RWPE2 (cell line): ENCODE data around the gene LLGL1.

Source experiments
- ATAC-seq: fragments of 200-7000 bp; cut with Tn5 transposase; 3 replicates; pipeline ENCODE4 v1.9.1; 2021; ENCODE audit warnings: low read depth
- DNase-seq: peaks from one replicate; pipeline ENCODE4 v3.0.0-alpha.2; 2020; ENCODE audit warnings: low spot score
- H3K27ac ChIP-seq: fragments of 450-650 bp; 2 replicates; pipeline ENCODE4 v1.5.1; 2017; ENCODE audit warnings: mild to moderate bottlenecking; ENCODE audit not compliant: poor library complexity, severe bottlenecking
- H3K27me3 ChIP-seq: fragments of 250-450 bp; sonication (Bioruptor Pico); 2 replicates; pipeline ENCODE4 v1.5.1; 2021; ENCODE audit warnings: mild to moderate bottlenecking, moderate library complexity; ENCODE audit not compliant: insufficient read depth, poor library complexity, severe bottlenecking
- H3K36me3 ChIP-seq: fragments of 250-450 bp; sonication (Bioruptor Pico); 2 replicates; pipeline ENCODE4 v1.5.1; 2020; ENCODE audit warnings: low read depth, mild to moderate bottlenecking, moderate library complexity
- H3K4me1 ChIP-seq: fragments of 250-450 bp; sonication (Bioruptor Pico); 2 replicates; pipeline ENCODE4 v1.5.1; 2021; ENCODE audit warnings: mild to moderate bottlenecking, moderate library complexity; ENCODE audit not compliant: insufficient read depth, poor library complexity, severe bottlenecking
- H3K4me3 ChIP-seq: fragments of 250-450 bp; sonication (Bioruptor Pico); 2 replicates; pipeline ENCODE4 v1.5.1; 2021; ENCODE audit warnings: mild to moderate bottlenecking, moderate library complexity; ENCODE audit not compliant: severe bottlenecking
- H3K9me3 ChIP-seq: fragments of 250-450 bp; sonication (Bioruptor Pico); 2 replicates; pipeline ENCODE4 v1.5.1; 2021; ENCODE audit warnings: mild to moderate bottlenecking, moderate library complexity; ENCODE audit not compliant: severe bottlenecking
- CTCF ChIP-seq: fragments of 450-650 bp; IDR thresholded peaks from one replicate; pipeline ENCODE4 v1.5.1; 2017; ENCODE audit warnings: mild to moderate bottlenecking, moderate library complexity; ENCODE audit not compliant: poor library complexity, severe bottlenecking

Gene LLGL1

GRCh38 chr17:18251204-18251603 is 25.8 kb downstream of the LLGL1 start:
- ATAC-seq (no peak), DNase-seq (no peak)
- no peaks in the 10 kb centered on the region for H3K9me3 ChIP-seq
- no peak overlapping the region for H3K27ac ChIP-seq
- no peaks in the 10 kb centered on the region for H3K27me3 ChIP-seq
- no peak for TF ChIP-seq CTCF
- peaks cover 4% of the 10 kb centered on the region for H3K4me1 ChIP-seq
- H3K36me3 ChIP-seq, result peaks cover 96% of the 10 kb centered on the region
- no peak overlapping the region for H3K4me3 ChIP-seq

GRCh38 chr17:18252160-18252559 is 26.7 kb downstream of the LLGL1 start:
- Histone ChIP-seq H3K27ac (no peak overlapping the region), H3K4me1 (peaks cover 3% of the 10 kb centered on the region), H3K36me3 (peaks cover 98% of the 10 kb centered on the region), H3K4me3 (no peak overlapping the region), H3K9me3 (no peaks in the 10 kb centered on the region), H3K27me3 (no peaks in the 10 kb centered on the region)
- no peak for DNase-seq
- no peak for TF ChIP-seq CTCF
- no peak for ATAC-seq

GRCh38 chr17:18253187-18253884 is 27.9 kb downstream of the LLGL1 start:
- ATAC-seq (no peak), DNase-seq (no peak)
- H3K4me3 ChIP-seq, result no peak overlapping the region
- no peaks in the 10 kb centered on the region for H3K9me3 ChIP-seq
- no peak overlapping the region for H3K27ac ChIP-seq
- peaks cover 3% of the 10 kb centered on the region for H3K4me1 ChIP-seq
- no peaks in the 10 kb centered on the region for H3K27me3 ChIP-seq
- no peak for TF ChIP-seq CTCF
- peaks cover 86% of the 10 kb centered on the region for H3K36me3 ChIP-seq

- no peak for TF ChIP-seq CTCF
- Histone ChIP-seq H3K27ac (no peak overlapping the region), H3K9me3 (no peaks in the 10 kb centered on the region), H3K4me1 (peaks cover 7% of the 10 kb centered on the region), H3K4me3 (no peak overlapping the region), H3K36me3 (peaks cover 78% of the 10 kb centered on the region), H3K27me3 (no peaks in the 10 kb centered on the region)
- ATAC-seq (no peak), DNase-seq (no peak)
Measured at GRCh38 chr17:18253947-18254821, 28.7 kb downstream of the LLGL1 start.
